Endodermal cell (in vitro differentiated cells): Measurements from ENCODE around the gene USP4. TPM values are rescaled to one million over a fixed set of nuclear protein-coding genes. Genes with fewer than 3 reads are reported as not detected.

ENCODE experiments used
- DNase-seq: peaks from one replicate; pipeline ENCODE4 v3.0.0-alpha.2; 2017
- H3K27ac ChIP-seq: 2 replicates; pipeline ENCODE4 v1.5.1; 2013; ENCODE audit warnings: mild to moderate bottlenecking, low read depth, low read length, moderate library complexity
- H3K27me3 ChIP-seq: 2 replicates; pipeline ENCODE4 v1.6.1; 2013; ENCODE audit warnings: mild to moderate bottlenecking, low read length, moderate library complexity; ENCODE audit not compliant: insufficient read depth, control insufficient read depth, poor library complexity, severe bottlenecking
- H3K36me3 ChIP-seq: 2 replicates; pipeline ENCODE4 v1.7.0; 2013; ENCODE audit warnings: mild to moderate bottlenecking, low read length, moderate library complexity; ENCODE audit not compliant: control insufficient read depth, insufficient read depth
- H3K4me1 ChIP-seq: one replicate; pipeline ENCODE4 v1.7.0; 2013; ENCODE audit warnings: low read length; ENCODE audit not compliant: control insufficient read depth, insufficient read depth
- H3K4me3 ChIP-seq: 2 replicates; pipeline ENCODE4 v1.5.1; 2013; ENCODE audit warnings: mild to moderate bottlenecking, low read length, moderate library complexity
- H3K9ac ChIP-seq: 2 replicates; pipeline ENCODE4 v1.6.1; 2013; ENCODE audit warnings: mild to moderate bottlenecking, low read length, moderate library complexity; ENCODE audit not compliant: poor library complexity, severe bottlenecking; ENCODE audit errors: extremely low read depth
- H3K9me3 ChIP-seq: 2 replicates; pipeline ENCODE4 v1.6.1; 2013; ENCODE audit warnings: mild to moderate bottlenecking, low read length, moderate library complexity; ENCODE audit not compliant: control insufficient read depth
- H3K27ac Mint-ChIP-seq: 2 replicates; pipeline ENCODE4 v1.8.0; 2020; ENCODE audit warnings: mixed read lengths
- H3K27me3 Mint-ChIP-seq: 2 replicates; pipeline ENCODE4 v1.8.0; 2021; ENCODE audit warnings: mild to moderate bottlenecking, mixed read lengths; ENCODE audit not compliant: insufficient read depth
- H3K36me3 Mint-ChIP-seq: 2 replicates; pipeline ENCODE4 v1.8.0; 2020; ENCODE audit warnings: low read depth, mixed read lengths
- H3K4me1 Mint-ChIP-seq: 2 replicates; pipeline ENCODE4 v1.8.0; 2020; ENCODE audit warnings: mixed read lengths
- H3K4me3 Mint-ChIP-seq: 2 replicates; pipeline ENCODE4 v1.8.0; 2020; ENCODE audit warnings: mild to moderate bottlenecking, moderate library complexity, mixed read lengths
- H3K9me3 Mint-ChIP-seq: 2 replicates; pipeline ENCODE4 v1.8.0; 2020; ENCODE audit warnings: mild to moderate bottlenecking, mixed read lengths
- WGBS, 2 experiments: methylation state at CpG; one replicate each; pipeline versions ENCODE4 v1.1.5 to v1.1.7; 2013; ENCODE audit warnings: missing lambda C conversion rate in 2 of 2, mixed read lengths in 1 of 2; ENCODE audit not compliant: insufficient coverage in 1 of 2, insufficient read length in 1 of 2; 5-methylcytosine and 5-hydroxymethylcytosine counted together
- total RNA-seq, 2 donors: library from RNA; stranded (reverse); fragmentation: NEBNext Ultra II Directional in 1 of 2; extraction: Animal tissue kit (Norgen Biotek cat#: 25700) in 1 of 2; gene quantifications; 2 replicates in 1 of 2; 3 replicates in 1 of 2; pipeline ENCODE4 v1.2.1, GENCODE V29; 2021
- TF ChIP-seq, protein P1 (sequence below): fragments of 200-600 bp; sonication (generic); conservative IDR thresholded peaks from 2 replicates; pipeline ENCODE4 v1.5.0; 2021; ENCODE audit warnings: antibody characterized with exemption, mild to moderate bottlenecking

USP4 gene
- total RNA-seq, 2 donors from 2014 or later: 48.3 to 48.9 TPM

DNA sequence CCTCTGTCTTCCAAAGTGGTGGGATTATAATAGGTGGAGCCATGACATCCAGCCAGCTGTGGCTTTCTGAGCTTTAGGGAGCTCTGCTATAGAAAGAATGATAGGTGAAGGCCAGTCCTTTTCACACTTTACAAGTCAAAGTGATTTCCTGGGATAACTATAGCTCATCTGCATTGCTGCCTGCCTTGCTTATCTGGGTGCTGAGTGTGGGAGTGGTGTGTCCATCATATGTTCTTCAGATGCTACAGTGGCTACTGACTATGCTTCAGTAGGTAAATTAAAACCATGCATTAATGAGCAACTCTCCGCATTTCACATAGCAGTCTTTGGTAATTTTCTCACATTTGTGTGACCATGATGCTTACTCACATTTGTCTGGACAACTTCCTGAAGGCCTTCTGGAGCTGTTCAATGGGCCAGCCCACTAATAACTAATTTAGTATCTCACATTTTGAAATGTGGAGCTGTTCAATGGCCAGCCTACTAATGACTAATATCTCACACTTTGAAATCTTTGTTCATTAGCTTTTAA lies 48.5 kb upstream of the USP4 start:
- Mint-ChIP-seq H3K27me3 (no peaks in the 10 kb centered on the region), H3K4me3 (no peak overlapping the region), H3K27ac (peak overlapping the region; percentile 44), H3K4me1 (no peaks in the 10 kb centered on the region), H3K36me3 (peaks cover 22% of the 10 kb centered on the region), H3K9me3 (peaks cover 2% of the 10 kb centered on the region)
- H3K9me3 ChIP-seq: no peaks in the 10 kb centered on the region
- whole genome bisulfite sequencing, 2 experiments: 98 to 100% methylated on average over 1 of the region's 1 CpG
- H3K4me3 ChIP-seq: no peak overlapping the region
- no peak for DNase-seq
- no peak overlapping the region for H3K27ac ChIP-seq
- H3K9ac ChIP-seq: no peak overlapping the region
- H3K4me1 ChIP-seq: no peaks in the 10 kb centered on the region
- no peaks in the 10 kb centered on the region for H3K27me3 ChIP-seq
- TF ChIP-seq, protein P1, sequence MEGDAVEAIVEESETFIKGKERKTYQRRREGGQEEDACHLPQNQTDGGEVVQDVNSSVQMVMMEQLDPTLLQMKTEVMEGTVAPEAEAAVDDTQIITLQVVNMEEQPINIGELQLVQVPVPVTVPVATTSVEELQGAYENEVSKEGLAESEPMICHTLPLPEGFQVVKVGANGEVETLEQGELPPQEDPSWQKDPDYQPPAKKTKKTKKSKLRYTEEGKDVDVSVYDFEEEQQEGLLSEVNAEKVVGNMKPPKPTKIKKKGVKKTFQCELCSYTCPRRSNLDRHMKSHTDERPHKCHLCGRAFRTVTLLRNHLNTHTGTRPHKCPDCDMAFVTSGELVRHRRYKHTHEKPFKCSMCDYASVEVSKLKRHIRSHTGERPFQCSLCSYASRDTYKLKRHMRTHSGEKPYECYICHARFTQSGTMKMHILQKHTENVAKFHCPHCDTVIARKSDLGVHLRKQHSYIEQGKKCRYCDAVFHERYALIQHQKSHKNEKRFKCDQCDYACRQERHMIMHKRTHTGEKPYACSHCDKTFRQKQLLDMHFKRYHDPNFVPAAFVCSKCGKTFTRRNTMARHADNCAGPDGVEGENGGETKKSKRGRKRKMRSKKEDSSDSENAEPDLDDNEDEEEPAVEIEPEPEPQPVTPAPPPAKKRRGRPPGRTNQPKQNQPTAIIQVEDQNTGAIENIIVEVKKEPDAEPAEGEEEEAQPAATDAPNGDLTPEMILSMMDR: no peak
- peaks cover 16% of the 10 kb centered on the region for H3K36me3 ChIP-seq

DNA sequence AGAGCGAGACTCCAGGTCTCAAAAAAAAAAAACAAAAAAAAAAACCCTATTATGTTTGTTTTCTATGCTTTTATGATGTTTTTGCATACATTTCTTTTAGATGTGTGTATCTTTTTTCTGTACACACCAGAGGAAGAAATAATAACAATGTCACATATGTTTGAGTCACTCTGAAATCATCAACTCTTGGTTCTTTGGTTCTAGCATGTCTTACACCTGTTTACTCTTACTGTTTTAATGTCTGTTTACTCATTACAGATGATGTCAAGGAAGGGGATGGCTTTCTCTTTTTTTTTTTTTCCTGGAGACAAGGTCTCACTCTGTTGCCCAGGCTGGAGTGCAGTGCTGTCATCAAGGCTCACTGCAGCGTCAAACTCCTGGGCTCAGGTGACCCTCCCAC lies 47.9 kb upstream of the USP4 start:
- Histone ChIP-seq H3K9ac (no peak overlapping the region), H3K36me3 (peaks cover 13% of the 10 kb centered on the region), H3K9me3 (no peaks in the 10 kb centered on the region), H3K27ac (no peak overlapping the region), H3K4me3 (no peak overlapping the region), H3K4me1 (no peaks in the 10 kb centered on the region), H3K27me3 (no peaks in the 10 kb centered on the region)
- H3K27ac Mint-ChIP-seq: no peak overlapping the region
- 92 to 100% methylated on average over 1 to 2 of the region's 2 CpGs for WGBS, 2 experiments
- TF ChIP-seq, protein P1: no peak
- H3K36me3 Mint-ChIP-seq: peaks cover 23% of the 10 kb centered on the region
- no peaks in the 10 kb centered on the region for H3K4me1 Mint-ChIP-seq
- H3K9me3 Mint-ChIP-seq: peaks cover 2% of the 10 kb centered on the region
- no peak for DNase-seq
- H3K4me3 Mint-ChIP-seq: no peak overlapping the region
- H3K27me3 Mint-ChIP-seq: no peaks in the 10 kb centered on the region

DNA sequence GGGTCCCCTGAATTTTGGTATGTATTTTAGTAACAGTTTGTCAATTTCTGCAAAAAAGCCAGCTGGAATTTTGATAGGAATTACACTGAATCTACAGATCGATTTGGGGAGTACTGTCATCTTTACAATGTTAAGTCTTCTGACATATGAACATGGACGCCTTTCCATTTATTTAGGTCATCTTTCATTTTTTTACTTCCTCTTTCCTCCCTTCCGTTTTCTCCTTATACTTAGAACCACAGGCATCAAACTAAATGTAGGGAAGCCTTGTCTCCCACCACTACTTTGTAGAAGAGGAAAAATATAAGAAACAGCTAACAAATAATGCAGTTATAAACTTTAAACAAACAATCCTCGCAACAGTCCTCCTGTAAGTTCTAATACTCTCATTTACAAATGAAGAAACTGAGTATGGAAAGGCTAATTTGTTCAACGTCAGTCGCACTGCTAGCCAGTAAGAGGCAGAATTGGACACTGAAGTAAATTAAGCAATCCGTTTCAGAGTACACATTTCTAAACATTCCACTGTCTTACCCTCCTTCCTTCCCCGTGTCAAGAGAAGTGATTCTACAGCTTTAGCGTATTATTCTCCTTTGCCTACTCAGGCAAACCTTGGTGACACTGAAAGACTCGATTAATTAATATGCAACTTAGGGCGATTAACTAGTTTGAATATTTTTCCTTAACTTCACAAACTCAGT lies 46.4 kb upstream of the USP4 start:
- no peaks in the 10 kb centered on the region for H3K27me3 ChIP-seq
- Mint-ChIP-seq H3K4me1 (no peaks in the 10 kb centered on the region), H3K36me3 (peaks cover 20% of the 10 kb centered on the region), H3K27ac (no peak overlapping the region), H3K9me3 (peaks cover 2% of the 10 kb centered on the region), H3K27me3 (no peaks in the 10 kb centered on the region), H3K4me3 (no peak overlapping the region)
- no peak overlapping the region for H3K4me3 ChIP-seq
- no peak overlapping the region for H3K9ac ChIP-seq
- TF ChIP-seq, protein P1: no peak
- H3K27ac ChIP-seq: no peak overlapping the region
- WGBS, 2 experiments: 95 to 96% methylated on average over 8 to 11 of the region's 11 CpGs
- no peak for DNase-seq
- H3K9me3 ChIP-seq: no peaks in the 10 kb centered on the region
- H3K36me3 ChIP-seq: peaks cover 13% of the 10 kb centered on the region
- no peaks in the 10 kb centered on the region for H3K4me1 ChIP-seq
